Pancreas (tissue), 10 donors: Measurements from ENCODE around the gene B4GALT6. TPM values are rescaled to one million over a fixed set of nuclear protein-coding genes. Genes with fewer than 3 reads are reported as not detected.

Source experiments
- ATAC-seq, 4 donors: fragments of 200-7000 bp; cut with Tn5 transposase; one replicate each; pipeline versions ENCODE4 v1.8.0 to v1.9.1; 2020; ENCODE audit warnings: mild to moderate bottlenecking in 4 of 4, moderate library complexity in 4 of 4
- DNase-seq, 6 donors: peaks; one replicate each; pipeline ENCODE4 v3.0.0-alpha.2; 2020
- FAIRE-seq: peaks from 2 replicates; lab custom pipeline; 2012; peaks lifted over from hg19 to GRCh38; lab: Jason Lieb, UNC
- H3K27ac ChIP-seq, 4 donors: fragments of 200-600 bp; sonication (generic); 1 replicate in 3 of 4; 2 replicates in 1 of 4; pipeline versions ENCODE4 v1.5.0 to v1.8.0; 2020
- H3K27me3 ChIP-seq, 4 donors: fragments of 200-600 bp; one replicate each; pipeline ENCODE4 v1.8.0; 2021
- H3K36me3 ChIP-seq, 3 donors: fragments of 200-600 bp; sonication (generic) in 1 of 3; one replicate each; pipeline versions ENCODE4 v1.5.0 to v1.8.0; 2020 to 2021
- H3K4me1 ChIP-seq, 3 donors: fragments of 200-600 bp; one replicate each; pipeline ENCODE4 v1.8.0; 2021
- H3K4me3 ChIP-seq, 4 donors: fragments of 200-600 bp; sonication (generic) in 2 of 4; one replicate each; pipeline versions ENCODE4 v1.5.0 to v1.8.0; 2020 to 2021
- H3K9me3 ChIP-seq, 4 donors: fragments of 200-600 bp; one replicate each; pipeline ENCODE4 v1.8.0; 2021
- WGBS, 2 donors: extraction: QIAGEN DNeasy Blood & Tissue Kit; methylation state at CpG; one replicate each; pipeline ENCODE4 v1.1.7; 2013; 5-methylcytosine and 5-hydroxymethylcytosine counted together
- intact Hi-C, 3 donors: fragments of 100-400 bp; cut with DNase I; formaldehyde crosslinking; loops; one replicate each; pipeline versions ENCODE4 v1.11.1 to v1.14.2; 2022
- polyA plus RNA-seq, 2 donors: library from polyadenylated mRNA; stranded (reverse); fragments of 200-250 nt; gene quantifications; one replicate each; pipeline ENCODE4 v1.2.3, GENCODE V29; 2013
- total RNA-seq, 6 donors: library from RNA; stranded (reverse); fragmentation: NEBNext Ultra II Directional in 4 of 6; extraction: Animal tissue kit (Norgen Biotek cat#: 25700) in 4 of 6; gene quantifications; one replicate each; pipeline versions ENCODE4 v1.2.1 to v1.2.4, GENCODE V29; 2021 to 2023
- TF ChIP-seq, protein P1 (sequence below), 4 donors: fragments of 200-600 bp; sonication (generic) in 3 of 4; IDR thresholded peaks; one replicate each; pipeline versions ENCODE4 v1.5.0 to v1.8.0; 2021; ENCODE audit warnings: antibody characterized with exemption in 4 of 4
- donor health status: healthy with polysubstance abuse.
- donor health status: DM: no; HTN: no; CAD: no; lungs with moderate emphysema.
- donor health status: DM: no; HTN: no; CAD: no.
- donor health status: control.
- donor health status: control.
- donor health status: Bipolar disorder and iron deficiency.
- donor health status: DM: yes; HTN: yes; CAD: no.
- donor health status: DM: no; HTN: no; CAD: no.
- donor health status: DM: no; HTN: no; CAD: no.
- donor health status: DM: yes; HTN: yes; CAD: no.

The B4GALT6 gene
- total and polyA plus RNA-seq, 8 donors = 0.79 to 4.6 (median 2.8) TPM

DNA sequence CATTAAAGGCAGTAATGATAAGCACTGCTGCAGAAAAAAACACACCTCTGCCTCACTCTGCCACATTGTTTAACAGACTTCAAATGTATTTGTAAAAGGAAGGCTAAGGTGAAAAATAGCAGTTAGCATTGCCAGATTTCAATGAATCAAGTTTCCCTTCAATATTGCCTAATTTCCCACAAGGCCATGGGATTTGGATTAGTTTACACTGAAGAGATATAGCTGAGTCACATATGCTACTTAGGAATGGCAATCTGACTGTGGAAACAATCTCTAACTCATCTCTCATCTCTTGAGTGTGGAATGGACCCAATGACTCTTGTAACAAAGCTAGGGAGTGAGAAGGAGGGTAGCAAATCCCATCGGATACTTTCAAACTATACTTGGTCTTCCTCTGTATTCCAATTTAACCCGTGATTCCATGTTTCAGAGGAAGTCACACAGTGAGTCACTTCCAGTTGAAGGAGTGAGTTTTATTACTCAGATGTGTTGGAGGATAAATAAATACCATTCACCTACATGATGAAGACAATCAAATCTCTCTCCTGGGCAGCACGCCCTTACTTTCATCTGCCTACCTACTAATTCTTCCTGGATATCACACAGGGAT, 5.1 kb downstream of the B4GALT6 start:
- H3K27me3 ChIP-seq = no peaks in the 10 kb centered on the region
- no peak for FAIRE-seq
- H3K4me3 ChIP-seq = no peak overlapping the region
- intact Hi-C loops = no loop called here
- H3K4me1 ChIP-seq = peaks cover 0 to 12% (median 10%) of the 10 kb centered on the region in 3 donors
- no peak for DNase-seq
- H3K9me3 ChIP-seq = no peaks in the 10 kb centered on the region
- no peaks in the 10 kb centered on the region for H3K36me3 ChIP-seq
- H3K27ac ChIP-seq = peak overlapping the region in 2 of 4 donors; percentile 30 to 50
- ATAC-seq = peak; percentile 55 to 76 (median 65)
- TF ChIP-seq, protein P1, sequence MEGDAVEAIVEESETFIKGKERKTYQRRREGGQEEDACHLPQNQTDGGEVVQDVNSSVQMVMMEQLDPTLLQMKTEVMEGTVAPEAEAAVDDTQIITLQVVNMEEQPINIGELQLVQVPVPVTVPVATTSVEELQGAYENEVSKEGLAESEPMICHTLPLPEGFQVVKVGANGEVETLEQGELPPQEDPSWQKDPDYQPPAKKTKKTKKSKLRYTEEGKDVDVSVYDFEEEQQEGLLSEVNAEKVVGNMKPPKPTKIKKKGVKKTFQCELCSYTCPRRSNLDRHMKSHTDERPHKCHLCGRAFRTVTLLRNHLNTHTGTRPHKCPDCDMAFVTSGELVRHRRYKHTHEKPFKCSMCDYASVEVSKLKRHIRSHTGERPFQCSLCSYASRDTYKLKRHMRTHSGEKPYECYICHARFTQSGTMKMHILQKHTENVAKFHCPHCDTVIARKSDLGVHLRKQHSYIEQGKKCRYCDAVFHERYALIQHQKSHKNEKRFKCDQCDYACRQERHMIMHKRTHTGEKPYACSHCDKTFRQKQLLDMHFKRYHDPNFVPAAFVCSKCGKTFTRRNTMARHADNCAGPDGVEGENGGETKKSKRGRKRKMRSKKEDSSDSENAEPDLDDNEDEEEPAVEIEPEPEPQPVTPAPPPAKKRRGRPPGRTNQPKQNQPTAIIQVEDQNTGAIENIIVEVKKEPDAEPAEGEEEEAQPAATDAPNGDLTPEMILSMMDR (IDR thresholded peaks at IDR 0.05) = no peak
- 72 to 79% methylated on average over 3 of the region's 3 CpGs for WGBS, 2 donors

DNA sequence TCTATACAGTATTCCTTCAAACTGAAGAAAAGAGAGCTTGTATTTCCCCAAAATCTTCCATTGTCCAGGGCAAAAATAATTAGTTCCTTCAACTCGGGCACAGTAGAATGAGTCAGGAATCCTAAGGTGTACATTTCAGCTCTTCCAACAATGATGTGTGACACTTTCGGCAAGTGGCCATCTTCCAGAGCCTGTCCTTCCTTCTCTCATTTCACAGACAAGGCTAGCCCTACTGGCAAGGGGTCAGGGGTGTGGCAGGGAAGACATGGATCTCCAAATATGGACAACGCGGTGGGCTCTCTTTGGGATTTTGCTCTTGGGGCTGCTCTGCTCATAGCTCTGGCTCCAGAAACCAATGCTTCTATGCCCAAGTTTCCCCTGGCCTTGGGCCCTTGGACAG, 6.0 kb downstream of the B4GALT6 start:
- ATAC-seq (no peak), FAIRE-seq (no peak), DNase-seq (no peak)
- Histone ChIP-seq H3K27ac (peak overlapping the region in 2 of 4 donors; percentile 30 to 50), H3K9me3 (no peaks in the 10 kb centered on the region), H3K4me3 (no peak overlapping the region), H3K36me3 (no peaks in the 10 kb centered on the region), H3K27me3 (no peaks in the 10 kb centered on the region), H3K4me1 (peaks cover 0 to 12% (median 10%) of the 10 kb centered on the region in 3 donors)
- TF ChIP-seq, protein P1 (IDR thresholded peaks at IDR 0.05) = no peak
- whole genome bisulfite sequencing, 2 donors = 82 to 89% methylated on average over 4 of the region's 4 CpGs
- intact Hi-C loops = no loop called here

DNA sequence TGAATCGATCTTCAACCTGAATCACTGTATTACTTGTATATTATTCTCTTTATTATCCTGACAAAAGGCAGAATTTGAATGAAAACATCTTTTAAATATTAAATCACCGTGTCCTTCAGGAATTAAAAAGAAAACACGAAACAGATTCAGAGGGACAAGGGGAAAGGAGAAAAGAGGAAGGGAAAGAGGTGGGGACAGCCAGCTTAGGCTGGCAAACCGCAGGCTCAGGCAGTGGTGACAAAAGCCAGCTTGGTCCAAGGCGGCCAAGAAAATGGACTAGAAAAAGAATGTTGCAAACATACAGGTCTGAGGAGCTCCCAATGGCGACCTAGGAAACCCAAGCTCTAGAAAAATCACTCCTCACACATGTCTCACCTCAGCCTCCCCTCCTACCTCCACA, 6.8 kb downstream of the B4GALT6 start:
- TF ChIP-seq, protein P1 (IDR thresholded peaks at IDR 0.05) = no peak
- H3K4me3 ChIP-seq = no peak overlapping the region
- FAIRE-seq (no peak), DNase-seq (no peak), ATAC-seq (no peak)
- H3K9me3 ChIP-seq = no peaks in the 10 kb centered on the region
- H3K27me3 ChIP-seq = no peaks in the 10 kb centered on the region
- no peak overlapping the region for H3K27ac ChIP-seq
- peaks cover 0 to 12% (median 9%) of the 10 kb centered on the region in 3 donors for H3K4me1 ChIP-seq
- H3K36me3 ChIP-seq = no peaks in the 10 kb centered on the region
- intact Hi-C loops = no loop called here
- WGBS, 2 donors = 88 to 98% methylated on average over 6 of the region's 6 CpGs

DNA sequence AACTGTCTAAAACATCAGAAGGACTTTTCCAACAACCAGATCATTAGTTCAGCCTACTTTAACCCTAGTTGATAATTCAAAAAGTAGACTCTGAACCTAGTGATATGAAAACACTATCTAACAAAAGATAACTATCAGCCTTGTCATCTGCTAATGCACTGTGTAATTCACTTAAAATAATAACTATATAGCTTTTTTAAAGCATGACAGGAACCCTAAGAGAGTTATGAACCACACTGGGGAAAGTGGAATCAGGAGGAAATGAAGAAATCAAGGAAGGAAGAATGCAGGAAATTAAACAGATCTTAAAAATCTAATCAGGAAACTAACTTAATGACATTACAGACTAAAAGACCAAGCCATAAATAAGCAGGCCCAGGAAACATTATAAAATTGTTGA, 9.0 kb downstream of the B4GALT6 start:
- Histone ChIP-seq H3K36me3 (no peaks in the 10 kb centered on the region), H3K27ac (no peak overlapping the region), H3K4me1 (peaks cover 0 to 12% (median 8%) of the 10 kb centered on the region in 3 donors), H3K4me3 (no peak overlapping the region), H3K9me3 (no peaks in the 10 kb centered on the region), H3K27me3 (no peaks in the 10 kb centered on the region)
- DNase-seq (no peak), FAIRE-seq (no peak), ATAC-seq (no peak)
- TF ChIP-seq, protein P1 (IDR thresholded peaks at IDR 0.05) = no peak
- intact Hi-C loops = no loop called here

DNA sequence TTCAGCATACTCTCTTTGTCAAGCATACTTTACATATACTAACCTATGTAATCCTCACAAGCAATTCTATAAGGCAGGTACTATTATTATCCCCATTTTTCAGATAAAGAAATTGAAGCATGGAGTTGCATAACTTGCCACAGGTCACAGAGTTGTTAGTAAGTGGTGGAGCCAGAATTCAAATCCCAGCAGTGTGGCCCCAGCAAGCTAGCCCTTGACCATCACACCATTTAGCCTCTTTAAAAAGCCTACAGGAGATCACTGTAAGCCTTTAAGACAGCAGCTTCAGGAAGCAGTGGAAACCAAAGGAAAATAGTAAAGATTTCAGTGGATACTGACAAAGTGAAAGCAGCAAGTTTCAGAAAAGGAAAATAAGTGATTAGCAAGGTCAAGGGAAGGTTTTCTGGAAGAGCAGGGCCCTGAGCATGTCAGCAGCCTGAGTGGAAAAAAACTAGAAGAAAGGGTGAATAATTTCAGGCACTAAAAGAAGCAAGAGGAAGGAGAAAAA, 11.7 kb downstream of the B4GALT6 start:
- Histone ChIP-seq H3K4me3 (no peak overlapping the region), H3K9me3 (no peaks in the 10 kb centered on the region), H3K36me3 (no peaks in the 10 kb centered on the region), H3K4me1 (no peaks in the 10 kb centered on the region), H3K27ac (no peak overlapping the region), H3K27me3 (no peaks in the 10 kb centered on the region)
- TF ChIP-seq, protein P1 (IDR thresholded peaks at IDR 0.05) = no peak
- DNase-seq (no peak), ATAC-seq (no peak), FAIRE-seq (no peak)
- intact Hi-C loops = no loop called here
